HL-60 (cell line): Measurements from ENCODE around the gene IFNLR1.

Experiments
- DNase-seq, 2 experiments: peaks; one replicate each; pipeline ENCODE4 v3.0.0-alpha.2; 2010 to 2020; ENCODE audit warnings: low read depth in 1 of 2, low spot score in 1 of 2
- H3K27ac ChIP-seq: fragments of 250-450 bp; sonication (Bioruptor Pico); replicated peaks from 2 replicates; pipeline ENCODE4 v1.5.1; 2020; ENCODE audit warnings: mild to moderate bottlenecking, moderate library complexity
- H3K27me3 ChIP-seq: fragments of 250-450 bp; sonication (Bioruptor Pico); 2 replicates; pipeline ENCODE4 v1.5.1; 2021; ENCODE audit warnings: mild to moderate bottlenecking, moderate library complexity; ENCODE audit not compliant: insufficient read depth, poor library complexity, severe bottlenecking
- H3K4me3 ChIP-seq: replicated peaks from 2 replicates; pipeline ENCODE4 v1.5.1; 2011; ENCODE audit warnings: mild to moderate bottlenecking, control low read depth, low read length; ENCODE audit not compliant: insufficient read depth
- CTCF ChIP-seq: IDR thresholded peaks from one replicate; pipeline ENCODE4 v1.5.1; 2011; ENCODE audit warnings: low read length, control low read depth, inconsistent platforms; ENCODE audit not compliant: insufficient read depth
- GABPA ChIP-seq: IDR thresholded peaks from 2 replicates; pipeline ENCODE4 v1.6.1; 2012; ENCODE audit warnings: low read depth
- POLR2AphosphoS5 ChIP-seq: IDR thresholded peaks from 2 replicates; pipeline ENCODE4 v1.6.1; 2012; ENCODE audit warnings: low read depth
- REST ChIP-seq: IDR thresholded peaks from 2 replicates; pipeline ENCODE4 v1.6.1; 2012; ENCODE audit warnings: low read depth; ENCODE audit not compliant: insufficient replicate concordance
- SPI1 ChIP-seq: IDR thresholded peaks from 2 replicates; pipeline ENCODE4 v1.6.1; 2012; ENCODE audit warnings: low read depth, mild to moderate bottlenecking, borderline replicate concordance

The IFNLR1 gene

GRCh38 chr1:24215226-24215814 is 28.2 kb upstream of the IFNLR1 start:
- TF ChIP-seq SPI1 (no peak), POLR2AphosphoS5 (no peak), REST (no peak), CTCF (no peak), GABPA (no peak)
- no peak for DNase-seq
- H3K27me3 ChIP-seq = peaks cover 22% of the 10 kb centered on the region
- no peak overlapping the region for H3K27ac ChIP-seq
- H3K4me3 ChIP-seq = no peak overlapping the region

GRCh38 chr1:24212376-24212775 is 25.3 kb upstream of the IFNLR1 start:
- peaks cover 22% of the 10 kb centered on the region for H3K27me3 ChIP-seq
- H3K27ac ChIP-seq = no peak overlapping the region
- no peak overlapping the region for H3K4me3 ChIP-seq
- no peak for DNase-seq
- TF ChIP-seq CTCF (no peak), POLR2AphosphoS5 (no peak), REST (no peak), GABPA (no peak), SPI1 (no peak)

- Histone ChIP-seq H3K27ac (no peak overlapping the region), H3K27me3 (peaks cover 7% of the 10 kb centered on the region), H3K4me3 (no peak overlapping the region)
- DNase-seq = no peak
- no peak for TF ChIP-seq REST
- no peak for TF ChIP-seq CTCF
- no peak for TF ChIP-seq GABPA
- no peak for TF ChIP-seq POLR2AphosphoS5
- no peak for TF ChIP-seq SPI1
These were observed 23.1 kb upstream of the IFNLR1 start for GRCh38 chr1:24210195-24210627.
